Heart left ventricle (tissue), 16 donors: ENCODE data around the gene TENM3. TPM values are rescaled to one million over a fixed set of nuclear protein-coding genes. Genes with fewer than 3 reads are reported as not detected.

ENCODE experiments used
- ATAC-seq, 4 donors: fragments of 200-7000 bp; cut with Tn5 transposase; one replicate each; pipeline ENCODE4 v1.9.1; 2020 to 2022; ENCODE audit warnings: moderate library complexity in 4 of 4, mild to moderate bottlenecking in 3 of 4, moderate number of reproducible peaks in 1 of 4
- DNase-seq, 5 donors: peaks; one replicate each; pipeline ENCODE4 v3.0.0-alpha.2; 2020
- H3K27ac ChIP-seq, 12 donors: fragments of 200-600 bp; sonication (generic) in 4 of 12; one replicate each; pipeline versions ENCODE4 v1.5.0 to v1.8.0; 2016 to 2022; ENCODE audit warnings: mild to moderate bottlenecking in 2 of 12
- H3K27me3 ChIP-seq, 9 donors: fragments of 200-600 bp; sonication (generic) in 2 of 9; one replicate each; pipeline versions ENCODE4 v1.5.1 to v1.8.0; 2016 to 2022; ENCODE audit warnings: mild to moderate bottlenecking in 3 of 9
- H3K36me3 ChIP-seq, 9 donors: fragments of 200-600 bp; sonication (generic) in 2 of 9; one replicate each; pipeline versions ENCODE4 v1.5.0 to v1.8.0; 2018 to 2022; ENCODE audit warnings: mild to moderate bottlenecking in 2 of 9
- H3K4me1 ChIP-seq, 12 donors: fragments of 200-600 bp; sonication (generic) in 4 of 12; one replicate each; pipeline versions ENCODE4 v1.5.0 to v1.8.0; 2016 to 2022; ENCODE audit warnings: mild to moderate bottlenecking in 3 of 12
- H3K4me3 ChIP-seq, 12 donors: fragments of 200-600 bp; sonication (generic) in 4 of 12; one replicate each; pipeline versions ENCODE4 v1.5.0 to v1.8.0; 2017 to 2022; ENCODE audit warnings: mild to moderate bottlenecking in 9 of 12, moderate library complexity in 4 of 12
- H3K9me3 ChIP-seq, 12 donors: fragments of 200-600 bp; sonication (generic) in 4 of 12; one replicate each; pipeline versions ENCODE4 v1.5.0 to v1.8.0; 2016 to 2022; ENCODE audit warnings: mild to moderate bottlenecking in 1 of 12
- POLR2A ChIP-seq, 2 donors: fragments of 450-650 bp; IDR thresholded peaks; one replicate each; pipeline ENCODE4 v1.6.1; 2017; ENCODE audit warnings: antibody characterized with exemption in 2 of 2, mild to moderate bottlenecking in 2 of 2, moderate library complexity in 2 of 2
- WGBS, 4 donors: extraction: QIAGEN DNeasy Blood & Tissue Kit in 2 of 4; methylation state at CpG; one replicate each; pipeline versions ENCODE4 v1.1.5 to v1.1.7; 2013 to 2018; 5-methylcytosine and 5-hydroxymethylcytosine counted together
- intact Hi-C, 10 donors: fragments of 100-400 bp; cut with DNase I; formaldehyde crosslinking; loops; one replicate each; pipeline versions ENCODE4 v1.11.1 to v1.14.2; 2022
- polyA plus RNA-seq, 2 donors: library from polyadenylated mRNA; stranded (reverse); fragments of 200-250 nt; gene quantifications; one replicate each; pipeline ENCODE4 v1.2.3, GENCODE V29; 2013
- total RNA-seq, 9 donors: library from RNA; depleted of rRNA in 2 of 9; stranded (reverse); fragments of >200 nt in 2 of 9; fragmentation: NEBNext Ultra II Directional in 3 of 9; extraction: Animal tissue kit (Norgen Biotek cat#: 25700) in 3 of 9; gene quantifications; one replicate each; pipeline versions ENCODE4 v1.1.0 to v1.2.4, GENCODE V29; 2016 to 2023
- TF ChIP-seq, protein P1 (sequence below), 12 donors: fragments of 200-600 bp; sonication (generic) in 4 of 12; IDR thresholded peaks; one replicate each; pipeline versions ENCODE4 v1.5.0 to v1.8.0; 2018 to 2022; ENCODE audit warnings: antibody characterized with exemption in 12 of 12, mild to moderate bottlenecking in 5 of 12
- donor health status: ischemic (EF 13 %, LVEDD 7.1; RV severe dilation, severe dysfunction).
- donor health status: healthy with polysubstance abuse.
- donor health status: DM: no; HTN: yes; CAD: no.
- donor health status: DM: no; HTN: no; CAD: no.
- donor health status: ischemic (EF 25% LVEDD 6.9; RV normal size, moderate dysfunction).
- donor health status: ischemic (EF 25% LVEDD 5.7; RV mildly dilated, moderate dysfunction).
- donor health status: healthy.
- donor health status: DM: yes; HTN: yes; CAD: no.
- donor health status: ischemic (EF 35%, LVEDD 5.7; RV mildly dilated, moderate dysfunction).
- donor health status: nonischemic (EF 11% LVEDD 7.7; RV severe dilation, severe dysfunction).
- donor health status: DM: yes; HTN: yes; CAD: no.
- donor health status: PGD.
- donor health status: ischemic (EF 29% LVEDD 5.4; RV normal size, mild dysfunction).
- donor health status: nonischemic (EF 23%, LVEDD 6.1; RV moderate dilation, normal function).

TENM3 gene
- total and polyA plus RNA-seq, 11 donors = 0.19 to 10.3 (median 2.5) TPM

- Histone ChIP-seq H3K36me3 (no peaks in the 10 kb centered on the region), H3K4me1 (no peaks in the 10 kb centered on the region), H3K4me3 (no peak overlapping the region), H3K27ac (no peak overlapping the region), H3K9me3 (no peaks in the 10 kb centered on the region), H3K27me3 (no peaks in the 10 kb centered on the region)
- intact Hi-C loops = no loop called here
- no peak for TF ChIP-seq POLR2A (IDR thresholded peaks at IDR 0.05)
- TF ChIP-seq, protein P1, sequence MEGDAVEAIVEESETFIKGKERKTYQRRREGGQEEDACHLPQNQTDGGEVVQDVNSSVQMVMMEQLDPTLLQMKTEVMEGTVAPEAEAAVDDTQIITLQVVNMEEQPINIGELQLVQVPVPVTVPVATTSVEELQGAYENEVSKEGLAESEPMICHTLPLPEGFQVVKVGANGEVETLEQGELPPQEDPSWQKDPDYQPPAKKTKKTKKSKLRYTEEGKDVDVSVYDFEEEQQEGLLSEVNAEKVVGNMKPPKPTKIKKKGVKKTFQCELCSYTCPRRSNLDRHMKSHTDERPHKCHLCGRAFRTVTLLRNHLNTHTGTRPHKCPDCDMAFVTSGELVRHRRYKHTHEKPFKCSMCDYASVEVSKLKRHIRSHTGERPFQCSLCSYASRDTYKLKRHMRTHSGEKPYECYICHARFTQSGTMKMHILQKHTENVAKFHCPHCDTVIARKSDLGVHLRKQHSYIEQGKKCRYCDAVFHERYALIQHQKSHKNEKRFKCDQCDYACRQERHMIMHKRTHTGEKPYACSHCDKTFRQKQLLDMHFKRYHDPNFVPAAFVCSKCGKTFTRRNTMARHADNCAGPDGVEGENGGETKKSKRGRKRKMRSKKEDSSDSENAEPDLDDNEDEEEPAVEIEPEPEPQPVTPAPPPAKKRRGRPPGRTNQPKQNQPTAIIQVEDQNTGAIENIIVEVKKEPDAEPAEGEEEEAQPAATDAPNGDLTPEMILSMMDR (IDR thresholded peaks at IDR 0.05) = no peak
- DNase-seq = no peak
- WGBS, 4 donors = 78 to 94% (median 84%) methylated on average over 4 of the region's 4 CpGs
- ATAC-seq = no peak
Measured at GRCh38 chr4:182582245-182582644, 339.0 kb downstream of the TENM3 start.

DNA sequence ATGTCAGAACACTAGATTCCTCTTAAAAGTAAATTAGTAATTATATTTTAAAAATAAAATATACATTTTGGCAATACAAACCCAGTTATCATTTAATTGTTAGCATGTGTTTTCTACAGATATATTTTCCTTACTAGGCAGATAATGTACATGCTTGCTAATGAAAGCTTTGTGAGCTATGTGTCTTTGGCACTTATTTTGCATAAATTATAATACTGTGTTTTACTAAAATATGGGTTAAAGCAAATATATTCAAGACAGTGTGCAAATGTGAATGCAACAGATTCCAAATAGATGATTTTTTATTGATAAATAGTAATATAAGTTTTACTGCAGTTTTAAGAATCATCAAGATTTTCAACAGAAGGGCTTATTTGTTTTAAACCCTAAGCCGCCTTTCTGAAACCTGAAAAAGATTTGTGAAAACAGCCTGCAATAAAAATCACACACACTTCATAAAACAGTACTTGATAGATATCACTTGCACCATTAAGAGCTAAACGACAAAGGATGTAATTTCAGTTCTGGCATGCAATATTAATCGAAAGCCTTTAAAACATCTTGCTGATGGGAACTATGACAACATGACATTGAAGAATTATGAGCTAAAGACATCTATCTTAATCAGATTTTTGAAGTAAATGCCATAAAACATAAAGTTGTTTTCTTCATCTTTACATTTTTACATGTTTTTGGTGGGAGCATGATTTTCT, 340.7 kb downstream of the TENM3 start:
- H3K4me3 ChIP-seq = no peak overlapping the region
- no peaks in the 10 kb centered on the region for H3K27me3 ChIP-seq
- no peak for ATAC-seq
- peaks cover 0 to 6% (median 0%) of the 10 kb centered on the region in 12 donors for H3K9me3 ChIP-seq
- intact Hi-C loops = no loop called here
- no peaks in the 10 kb centered on the region for H3K36me3 ChIP-seq
- no peak overlapping the region for H3K27ac ChIP-seq
- WGBS, 4 donors = 79 to 85% (median 85%) methylated on average over 3 of the region's 3 CpGs
- no peak for DNase-seq
- TF ChIP-seq, protein P1 (IDR thresholded peaks at IDR 0.05) = no peak
- TF ChIP-seq POLR2A (IDR thresholded peaks at IDR 0.05) = no peak
- H3K4me1 ChIP-seq = no peaks in the 10 kb centered on the region

- Histone ChIP-seq H3K4me3 (no peak overlapping the region), H3K36me3 (no peaks in the 10 kb centered on the region), H3K4me1 (no peaks in the 10 kb centered on the region), H3K27me3 (no peaks in the 10 kb centered on the region), H3K27ac (no peak overlapping the region), H3K9me3 (peaks cover 0 to 14% (median 0%) of the 10 kb centered on the region in 12 donors)
- intact Hi-C loops = no loop called here
- 60 to 71% (median 65%) methylated on average over 7 of the region's 7 CpGs for WGBS, 4 donors
- no peak for DNase-seq
- ATAC-seq = no peak
- TF ChIP-seq, protein P1 (IDR thresholded peaks at IDR 0.05) = no peak
- TF ChIP-seq POLR2A (IDR thresholded peaks at IDR 0.05) = no peak
Measured at GRCh38 chr4:182585321-182585720, 342.1 kb downstream of the TENM3 start.

DNA sequence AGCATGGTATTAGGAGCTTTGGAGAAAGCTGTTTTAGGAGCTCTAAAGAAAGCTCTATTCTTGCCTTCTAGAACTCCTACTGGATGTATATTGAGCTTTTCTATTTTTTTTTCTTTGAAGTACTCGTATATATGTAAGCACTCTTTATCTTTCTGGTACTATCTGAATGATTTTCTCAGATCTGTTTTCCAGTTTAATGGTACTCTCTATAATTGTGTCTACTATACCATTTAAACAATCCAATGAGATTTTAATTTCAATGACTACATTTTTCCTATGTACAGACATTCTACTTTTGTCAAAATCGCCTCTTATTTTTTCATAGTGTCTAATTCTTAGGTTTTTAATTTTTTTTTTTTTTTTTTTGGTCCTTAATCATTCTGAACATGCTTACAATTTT, 345.9 kb downstream of the TENM3 start:
- ATAC-seq (no peak), DNase-seq (no peak)
- no peak overlapping the region for H3K27ac ChIP-seq
- intact Hi-C loops = no loop called here
- H3K36me3 ChIP-seq = no peaks in the 10 kb centered on the region
- no peaks in the 10 kb centered on the region for H3K27me3 ChIP-seq
- H3K9me3 ChIP-seq = peaks cover 0 to 14% (median 0%) of the 10 kb centered on the region in 12 donors
- no peak for TF ChIP-seq POLR2A (IDR thresholded peaks at IDR 0.05)
- TF ChIP-seq, protein P1 (IDR thresholded peaks at IDR 0.05) = no peak
- peaks cover 0 to 4% (median 0%) of the 10 kb centered on the region in 12 donors for H3K4me1 ChIP-seq
- 63 to 86% (median 77%) methylated on average over 2 of the region's 2 CpGs for WGBS, 4 donors
- no peak overlapping the region for H3K4me3 ChIP-seq
